GM12878 (cell line): ENCODE data around the gene KDM4D. TPM values are rescaled to one million over a fixed set of nuclear protein-coding genes. Genes with fewer than 3 reads are reported as not detected.

ENCODE experiments used
- ATAC-seq: fragments of 200-7000 bp; cut with Tn5 transposase; 3 replicates; pipeline ENCODE4 v1.9.1; 2020; ENCODE audit warnings: mild to moderate bottlenecking, moderate library complexity
- BruUV-seq: library from RNA; stranded (reverse); fragments of 400-500 nt; replicated peaks from 2 replicates; lab custom pipeline; 2021; lab: Mats Ljungman, UMichigan
- CTCF ChIA-PET: fragments of 300-600 bp; sonication (Branson Sonifier 250); formaldehyde crosslinking; extraction: SDS; loops from one replicate; lab custom pipeline; 2021; ENCODE audit warnings: inconsistent platforms; lab: Yijun Ruan, JAX
- POLR2A ChIA-PET: fragments of 350-600 bp; formaldehyde crosslinking; extraction: SDS; loops from one replicate; lab custom pipeline; 2021; ENCODE audit warnings: inconsistent platforms; lab: Charles Lee
- RAD21 ChIA-PET: fragments of 300-600 bp; sonication (Branson Sonifier 250); formaldehyde crosslinking; loops from one replicate; lab custom pipeline; 2023; ENCODE audit warnings: antibody characterized with exemption; ENCODE audit not compliant: unreplicated experiment; lab: Charles Lee
- SMC1A ChIA-PET: fragments of 300-600 bp; sonication (Branson Sonifier 250); formaldehyde crosslinking; loops from one replicate; lab custom pipeline; 2023; ENCODE audit not compliant: unreplicated experiment, uncharacterized antibody; lab: Charles Lee
- DNase-seq: peaks from one replicate; pipeline ENCODE4 v3.0.0-alpha.2; 2011; ENCODE audit warnings: low read depth, low spot score
- FAIRE-seq: peaks from 3 replicates; lab custom pipeline; 2011; peaks lifted over from hg19 to GRCh38; lab: Jason Lieb, UNC
- H2AFZ ChIP-seq: 2 replicates; pipeline ENCODE4 v1.6.0; 2011; ENCODE audit warnings: low read depth, low read length, control low read depth; ENCODE audit not compliant: control insufficient read depth
- H3K27ac ChIP-seq: 2 replicates; pipeline ENCODE4 v1.5.1; 2011; ENCODE audit warnings: control low read depth; ENCODE audit not compliant: control insufficient read depth, insufficient read depth
- H3K27me3 ChIP-seq, 2 experiments: replicated peaks in 1 of 2; 2 replicates each; pipeline versions ENCODE4 v1.6.0 to v1.6.1; 2011; ENCODE audit warnings: low read length in 1 of 2; ENCODE audit not compliant: control insufficient read depth in 2 of 2, insufficient read depth in 2 of 2
- H3K36me3 ChIP-seq, 2 experiments: 2 replicates each; pipeline ENCODE4 v1.5.1; 2011; ENCODE audit warnings: low read length in 1 of 2; ENCODE audit not compliant: control insufficient read depth in 2 of 2, insufficient read depth in 2 of 2
- H3K4me1 ChIP-seq: 2 replicates; pipeline ENCODE4 v1.6.1; 2011; ENCODE audit warnings: mild to moderate bottlenecking, low read length, moderate library complexity, mixed read lengths; ENCODE audit not compliant: control insufficient read depth, insufficient read depth
- H3K4me2 ChIP-seq: 2 replicates; pipeline ENCODE4 v1.6.0; 2011; ENCODE audit warnings: control low read depth; ENCODE audit not compliant: control insufficient read depth, insufficient read depth
- H3K4me3 ChIP-seq: fragments of 200-600 bp; sonication (generic); 2 replicates; pipeline ENCODE4 v1.5.1; 2016
- H3K79me2 ChIP-seq: 2 replicates; pipeline ENCODE4 v1.6.0; 2011; ENCODE audit warnings: low read length; ENCODE audit not compliant: control insufficient read depth, insufficient read depth
- H3K9ac ChIP-seq: 2 replicates; pipeline ENCODE4 v1.8.0; 2011; ENCODE audit warnings: low read length, control low read depth, mixed read lengths; ENCODE audit not compliant: control insufficient read depth, insufficient read depth
- H3K9me3 ChIP-seq: replicated peaks from 3 replicates; pipeline ENCODE4 v1.5.1; 2011; ENCODE audit warnings: mild to moderate bottlenecking, low read length; ENCODE audit not compliant: control insufficient read depth, insufficient read depth
- H4K20me1 ChIP-seq: 2 replicates; pipeline ENCODE4 v1.6.0; 2011; ENCODE audit not compliant: control insufficient read depth, insufficient read depth
- CHD1 ChIP-seq: IDR thresholded peaks from 2 replicates; pipeline ENCODE4 v1.6.1; 2012; ENCODE audit warnings: low read depth, low read length, improper control_type of control experiment
- CHD4 ChIP-seq: fragments of 200-600 bp; sonication (generic); IDR thresholded peaks from 2 replicates; pipeline ENCODE4 v1.6.1; 2016; ENCODE audit warnings: mild to moderate bottlenecking
- HCFC1 ChIP-seq: fragments of 150-350 bp; IDR thresholded peaks from 2 replicates; pipeline ENCODE4 v1.6.1; 2014; ENCODE audit warnings: low read length
- IRF5 ChIP-seq: fragments of 450-650 bp; IDR thresholded peaks from 2 replicates; pipeline ENCODE4 v1.6.1; 2017; ENCODE audit warnings: borderline replicate concordance
- JUNB ChIP-seq: IDR thresholded peaks from 2 replicates; pipeline ENCODE4 v1.6.1; 2016; ENCODE audit warnings: antibody characterized with exemption, mild to moderate bottlenecking
- JUND ChIP-seq: IDR thresholded peaks from 2 replicates; pipeline ENCODE4 v1.6.1; 2012; ENCODE audit warnings: low read depth, mild to moderate bottlenecking, low read length, improper control_type of control experiment, moderate library complexity
- KDM1A ChIP-seq: fragments of 200-600 bp; sonication (generic); IDR thresholded peaks from 2 replicates; pipeline ENCODE4 v1.6.1; 2016; ENCODE audit warnings: borderline replicate concordance
- KLF5 ChIP-seq: fragments of 450-650 bp; IDR thresholded peaks from 2 replicates; pipeline ENCODE4 v1.6.1; 2014; ENCODE audit warnings: mild to moderate bottlenecking; ENCODE audit not compliant: partially characterized antibody
- LARP7 ChIP-seq: fragments of 450-650 bp; IDR thresholded peaks from 2 replicates; pipeline ENCODE4 v1.6.1; 2017; ENCODE audit warnings: mild to moderate bottlenecking
- MTA2 ChIP-seq: fragments of 450-650 bp; IDR thresholded peaks from 2 replicates; pipeline ENCODE4 v1.6.1; 2016; ENCODE audit warnings: low read depth, mild to moderate bottlenecking, moderate library complexity
- NFIC ChIP-seq: IDR thresholded peaks from 2 replicates; pipeline ENCODE4 v1.6.1; 2012; ENCODE audit warnings: low read depth, mild to moderate bottlenecking, inconsistent platforms, low read length, moderate library complexity
- NFYA ChIP-seq: IDR thresholded peaks from 2 replicates; pipeline ENCODE4 v1.6.1; 2011; ENCODE audit warnings: low read depth, mild to moderate bottlenecking, low read length, improper control_type of control experiment, borderline replicate concordance
- POLR2A ChIP-seq: IDR thresholded peaks from 2 replicates; pipeline ENCODE4 v1.6.1; 2011; ENCODE audit warnings: low read depth, mild to moderate bottlenecking, low read length
- POLR2AphosphoS5 ChIP-seq: IDR thresholded peaks from 2 replicates; pipeline ENCODE4 v1.6.1; 2011; ENCODE audit warnings: mild to moderate bottlenecking, low read length, inconsistent platforms
- RBBP5 ChIP-seq: fragments of 200-600 bp; sonication (generic); conservative IDR thresholded peaks from 2 replicates; pipeline ENCODE4 v1.6.1; 2016
- RELA ChIP-seq: fragments of 450-650 bp; IDR thresholded peaks from 2 replicates; pipeline ENCODE4 v1.8.0; 2014; ENCODE audit warnings: borderline replicate concordance; ENCODE audit not compliant: partially characterized antibody
- RUNX3 ChIP-seq: IDR thresholded peaks from 2 replicates; pipeline ENCODE4 v1.6.1; 2012; ENCODE audit warnings: low read length, inconsistent platforms
- SMAD5 ChIP-seq: IDR thresholded peaks from 2 replicates; pipeline ENCODE4 v1.6.1; 2016; ENCODE audit warnings: antibody characterized with exemption, low read depth
- SREBF1 ChIP-seq: IDR thresholded peaks from 2 replicates; pipeline ENCODE4 v1.6.1; 2012; ENCODE audit warnings: mild to moderate bottlenecking, low read length
- STAT1 ChIP-seq: fragments of 450-650 bp; conservative IDR thresholded peaks from 2 replicates; pipeline ENCODE4 v1.6.1; 2014; ENCODE audit warnings: antibody characterized with exemption, mild to moderate bottlenecking
- ZNF24 ChIP-seq: fragments of 450-650 bp; IDR thresholded peaks from 2 replicates; pipeline ENCODE4 v1.6.1; 2017; ENCODE audit warnings: antibody characterized with exemption, mild to moderate bottlenecking
- WGBS: methylation state at CpG from one replicate; pipeline ENCODE4 v1.1.6; 2016; ENCODE audit warnings: low lambda C conversion rate; ENCODE audit not compliant: insufficient replicate concordance, insufficient coverage; ENCODE audit errors: missing lambda C conversion rate; 5-methylcytosine and 5-hydroxymethylcytosine counted together
- in situ Hi-C: fragments of 300-500 bp; cut with MboI; formaldehyde crosslinking; loops from 9 replicates; pipeline ENCODE4 v1.14.3; 2018; ENCODE audit warnings: mixed read lengths
- intact Hi-C: fragments of 100-400 bp; cut with micrococcal nuclease; formaldehyde crosslinking; loops from one replicate; pipeline ENCODE4 v1.14.2; 2022; ENCODE audit not compliant: unreplicated experiment
- polyA plus RNA-seq, 11 experiments: library from polyadenylated mRNA; depleted of rRNA in 4 of 11; unstranded in 6 of 11; stranded (reverse) in 5 of 11; fragments of >200 nt; fragmentation: Nextera tagmentation in 4 of 11; fragmentation: Illumina TruSeq in 1 of 11; extraction: Ambion mirVana in 4 of 11; extraction: Trizol in 1 of 11; gene quantifications; 1 replicate in 1 of 11; 2 replicates in 10 of 11; pipeline versions ENCODE4 v1.2.1 to v1.2.3, GENCODE V29; 2011 to 2016; ENCODE audit warnings: inconsistent platforms in 2 of 11, missing spikeins in 2 of 11, low read depth in 1 of 11
- total RNA-seq, 4 experiments: library from RNA; depleted of rRNA in 3 of 4; stranded (reverse); fragments of >200 nt in 3 of 4; fragmentation: Illumina TruSeq in 1 of 4; extraction: Trizol in 1 of 4; gene quantifications; 2 replicates each; pipeline versions ENCODE4 v1.2.1 to v1.2.3, GENCODE V29; 2013 to 2021

Gene KDM4D
- total and polyA plus RNA-seq, 10 of the 15 experiments (the other 5 are each of a cell fraction or from before 2014, with no cell fraction given): 0.63 to 2.6 (median 1.3) TPM

GRCh38 chr11:94961255-94961654 lies 12.3 kb upstream of the KDM4D start:
- WGBS: 100% methylated on average over 1 of the region's 1 CpG

GRCh38 chr11:94964934-94965333 lies 8.6 kb upstream of the KDM4D start:
- ChIA-PET SMC1A (interaction anchor here (1.0 kb wide), 1 partner anchor 11 kb away, joined by 4 read pairs; no protein-coding TSS in a partner anchor), POLR2A (no interaction called here), RAD21 (no interaction called here), CTCF (interaction anchor here (1.0 kb wide), 1 partner anchor 11 kb away, joined by 3 read pairs; no protein-coding TSS in a partner anchor)
- DNase-seq (no peak), ATAC-seq (peak; percentile 32; the same call in 1 of the 3 replicates), FAIRE-seq (no peak)
- Histone ChIP-seq H3K79me2 (no peaks in the 10 kb centered on the region), H3K4me1 (no peaks in the 10 kb centered on the region), H3K27me3 (no peaks in the 10 kb centered on the region), H3K27ac (no peak overlapping the region), H3K9ac (no peak overlapping the region), H3K4me3 (no peak overlapping the region), H3K9me3 (no peaks in the 10 kb centered on the region), H3K4me2 (no peak overlapping the region), H2AFZ (no peak overlapping the region), H3K36me3 (peaks cover 6 to 46% of the 10 kb centered on the region in 2 experiments), H4K20me1 (no peaks in the 10 kb centered on the region)
- 97% methylated on average over 4 of the region's 4 CpGs for WGBS
- in situ Hi-C loops: no loop called here
- intact Hi-C loops: loop anchor here (5.0 to 10.0 kb wide), 2 partner anchors 343 to 820 kb away; partner anchors contain the start of gene FAM76B
- no TSS peak for BruUV-seq
- TF ChIP-seq CHD1 (no peak), RELA (no peak), SREBF1 (no peak), KLF5 (no peak), ZNF24 (no peak), IRF5 (no peak), NFIC (no peak), JUND (no peak), RUNX3 (no peak), MTA2 (no peak), HCFC1 (no peak)

More at GRCh38 chr11:94961255-94961654, 12.3 kb upstream of the KDM4D start:
- CTCF ChIA-PET: interaction anchor here (0.9 to 1.7 kb wide), 2 partner anchors 12 to 25 kb away, joined by 3 to 8 read pairs; partner anchors contain the start of genes CWC15 and KDM4D
- no peaks in the 10 kb centered on the region for H4K20me1 ChIP-seq
- no peak for FAIRE-seq
- DNase-seq: no peak
- no peak overlapping the region for H3K4me3 ChIP-seq
- no peak overlapping the region for H3K27ac ChIP-seq
- no peak overlapping the region for H3K9ac ChIP-seq
- no peak overlapping the region for H3K4me2 ChIP-seq
- no peaks in the 10 kb centered on the region for H3K79me2 ChIP-seq
- no peaks in the 10 kb centered on the region for H3K9me3 ChIP-seq
- peaks cover 6 to 38% of the 10 kb centered on the region in 2 experiments for H3K36me3 ChIP-seq
- ATAC-seq: no peak
- TF ChIP-seq CHD4: no peak
- TF ChIP-seq POLR2A: no peak
- TF ChIP-seq SMAD5: no peak
- no peak for TF ChIP-seq RBBP5
- TF ChIP-seq LARP7: no peak
- TF ChIP-seq NFYA: no peak
- TF ChIP-seq KDM1A: no peak
- no peak for TF ChIP-seq POLR2AphosphoS5
- no peak for TF ChIP-seq STAT1
- no peak for TF ChIP-seq JUNB
- SMC1A ChIA-PET: interaction anchor here (1.9 to 3.0 kb wide), 2 partner anchors 8 to 12 kb away, joined by 7 to 9 read pairs; partner anchors contain the start of genes CWC15 and KDM4D
- H2AFZ ChIP-seq: no peak overlapping the region
- RAD21 ChIA-PET: interaction anchor here (1.2 kb wide), 1 partner anchor 106 kb away, joined by 6 read pairs; the partner anchor contains the start of gene SRSF8
- no TSS peak for BruUV-seq
- H3K27me3 ChIP-seq: no peaks in the 10 kb centered on the region
- H3K4me1 ChIP-seq: no peaks in the 10 kb centered on the region
- intact Hi-C loops (loop anchor here (10.0 kb wide), 1 partner anchor 824 kb away; the partner anchor contains the start of gene FAM76B), in situ Hi-C loops (no loop called here)
- POLR2A ChIA-PET: no interaction called here
